ENCODE data around the gene NECTIN2.
"Not testable (repeated sequence)": the region's sequence is repeated elsewhere in the genome, so short reads cannot be mapped to it uniquely, and the experiment has no call there.

NECTIN2 gene

GRCh38 chr19:44848036-44848811 lies 2.1 kb downstream of the NECTIN2 start:
- peak overlapping the region; percentile 95 for H3K4me3 ChIP-seq (ENCODE audit: low read depth, low read length)
- no peak for DNase-seq (ENCODE audit: low read depth)

GRCh38 chr19:44848812-44849447 lies 2.8 kb downstream of the NECTIN2 start:
- peak overlapping the region; percentile 95 for H3K4me3 ChIP-seq (ENCODE audit: low read depth, low read length)
- DNase-seq (ENCODE audit: low read depth), result no peak

GRCh38 chr19:44850641-44851109 lies 4.6 kb downstream of the NECTIN2 start:
- no peak for DNase-seq (ENCODE audit: low read depth)
- no peak overlapping the region for H3K4me3 ChIP-seq (ENCODE audit: low read depth, low read length)

- no peak overlapping the region for H3K4me3 ChIP-seq (ENCODE audit: low read depth, low read length)
- no peak for DNase-seq (ENCODE audit: low read depth)
Observed at GRCh38 chr19:44851427-44851826, 5.3 kb downstream of the NECTIN2 start.

GRCh38 chr19:44855606-44856005 lies 9.5 kb downstream of the NECTIN2 start:
- no peak overlapping the region for H3K4me3 ChIP-seq (ENCODE audit: low read depth, low read length)
- no peak for DNase-seq (ENCODE audit: low read depth)

- DNase-seq (ENCODE audit: low read depth), result no peak
- no peak overlapping the region for H3K4me3 ChIP-seq (ENCODE audit: low read depth, low read length)
Observed at GRCh38 chr19:44856421-44857083, 10.5 kb downstream of the NECTIN2 start.

- DNase-seq (ENCODE audit: low read depth), result no peak
- H3K4me3 ChIP-seq (ENCODE audit: low read depth, low read length), result no peak overlapping the region
Observed at GRCh38 chr19:44857837-44858236, 11.7 kb downstream of the NECTIN2 start.

GRCh38 chr19:44861576-44861975 lies 15.5 kb downstream of the NECTIN2 start:
- DNase-seq (ENCODE audit: low read depth); H3K4me3 ChIP-seq (ENCODE audit: low read depth, low read length): not testable (repeated sequence)

GRCh38 chr19:44863990-44864389 lies 17.9 kb downstream of the NECTIN2 start:
- no peak for DNase-seq (ENCODE audit: low read depth)

GRCh38 chr19:44865196-44865767 lies 19.2 kb downstream of the NECTIN2 start:
- no peak for DNase-seq (ENCODE audit: low read depth)
- H3K4me3 ChIP-seq (ENCODE audit: low read depth, low read length), result no peak overlapping the region

More at GRCh38 chr19:44863990-44864389, 17.9 kb downstream of the NECTIN2 start:
- no peak overlapping the region for H3K4me3 ChIP-seq (ENCODE audit: low read depth, low read length)

- H3K4me3 ChIP-seq (ENCODE audit: low read depth, low read length), result no peak overlapping the region
- DNase-seq (ENCODE audit: low read depth), result no peak
Observed at GRCh38 chr19:44866664-44867063, 20.6 kb downstream of the NECTIN2 start.

- no peak overlapping the region for H3K4me3 ChIP-seq (ENCODE audit: low read depth, low read length)
- DNase-seq (ENCODE audit: low read depth), result no peak
Observed at GRCh38 chr19:44867578-44867977, 21.5 kb downstream of the NECTIN2 start.

GRCh38 chr19:44869733-44870470 lies 23.8 kb downstream of the NECTIN2 start:
- H3K4me3 ChIP-seq (ENCODE audit: low read depth, low read length), result no peak overlapping the region
- DNase-seq (ENCODE audit: low read depth), result peak; percentile 25

GRCh38 chr19:44871809-44872208 lies 25.7 kb downstream of the NECTIN2 start:
- H3K4me3 ChIP-seq (ENCODE audit: low read depth, low read length), result no peak overlapping the region
- DNase-seq (ENCODE audit: low read depth), result no peak

GRCh38 chr19:44872661-44873060 lies 26.6 kb downstream of the NECTIN2 start:
- no peak overlapping the region for H3K4me3 ChIP-seq (ENCODE audit: low read depth, low read length)
- DNase-seq (ENCODE audit: low read depth), result no peak

GRCh38 chr19:44874317-44874716 lies 28.2 kb downstream of the NECTIN2 start:
- no peak overlapping the region for H3K4me3 ChIP-seq (ENCODE audit: low read depth, low read length)

GRCh38 chr19:44875666-44876451 lies 29.8 kb downstream of the NECTIN2 start:
- no peak for DNase-seq (ENCODE audit: low read depth)

More at GRCh38 chr19:44874317-44874716, 28.2 kb downstream of the NECTIN2 start:
- no peak for DNase-seq (ENCODE audit: low read depth)

GRCh38 chr19:44876930-44877535 lies 30.9 kb downstream of the NECTIN2 start:
- DNase-seq (ENCODE audit: low read depth), result no peak
- H3K4me3 ChIP-seq (ENCODE audit: low read depth, low read length), result no peak overlapping the region

More at GRCh38 chr19:44875666-44876451, 29.8 kb downstream of the NECTIN2 start:
- H3K4me3 ChIP-seq (ENCODE audit: low read depth, low read length), result no peak overlapping the region
